Caco-2 (cell line): ENCODE measurements around the gene PLA2G12A. TPM values are rescaled to one million over a fixed set of nuclear protein-coding genes. Genes with fewer than 3 reads are reported as not detected.

ENCODE experiments used
- BruUV-seq: library from RNA; stranded (reverse); fragments of 400-500 nt; replicated peaks from 2 replicates; lab custom pipeline; 2021; lab: Mats Ljungman, UMichigan
- CTCF ChIA-PET: fragments of 300-600 bp; sonication (Branson Sonifier 250); formaldehyde crosslinking; loops from one replicate; lab custom pipeline; 2022; ENCODE audit warnings: antibody characterized with exemption; lab: Charles Lee
- POLR2A ChIA-PET: fragments of 300-600 bp; sonication (Branson Sonifier 250); formaldehyde crosslinking; loops from one replicate; lab custom pipeline; 2022; ENCODE audit warnings: antibody characterized with exemption; lab: Charles Lee
- DNase-seq, 2 experiments: peaks; one replicate each; pipeline versions ENCODE4 v3.0.0 to v3.0.0-alpha.2; 2020 to 2022
- H3K27me3 ChIP-seq: replicated peaks from 2 replicates; pipeline ENCODE4 v1.6.0; 2011; ENCODE audit warnings: low read length; ENCODE audit not compliant: control insufficient read depth, insufficient read depth
- H3K36me3 ChIP-seq: 2 replicates; pipeline ENCODE4 v1.5.1; 2011; ENCODE audit warnings: low read length; ENCODE audit not compliant: control insufficient read depth, insufficient read depth
- H3K4me1 ChIP-seq: fragments of 250-450 bp; sonication (Bioruptor Pico); 2 replicates; pipeline ENCODE4 v1.5.1; 2020; ENCODE audit warnings: mild to moderate bottlenecking
- H3K4me3 ChIP-seq: 2 replicates; pipeline ENCODE4 v1.5.1; 2011; ENCODE audit warnings: low read depth, mild to moderate bottlenecking, control low read depth, low read length
- H3K9me3 ChIP-seq: fragments of 250-450 bp; sonication (Bioruptor Pico); 2 replicates; pipeline ENCODE4 v1.5.1; 2020; ENCODE audit warnings: mild to moderate bottlenecking, moderate library complexity
- H3K27ac Mint-ChIP-seq: one replicate; pipeline ENCODE4 v1.8.0; 2022; ENCODE audit warnings: mixed read lengths; ENCODE audit not compliant: unreplicated experiment
- H3K27me3 Mint-ChIP-seq: one replicate; pipeline ENCODE4 v1.8.0; 2022; ENCODE audit warnings: mixed read lengths; ENCODE audit not compliant: insufficient read depth, unreplicated experiment
- H3K36me3 Mint-ChIP-seq: one replicate; pipeline ENCODE4 v1.8.0; 2022; ENCODE audit warnings: mild to moderate bottlenecking, mixed read lengths; ENCODE audit not compliant: insufficient read depth, unreplicated experiment
- H3K4me1 Mint-ChIP-seq: one replicate; pipeline ENCODE4 v1.8.0; 2022; ENCODE audit warnings: low read depth, mixed read lengths; ENCODE audit not compliant: unreplicated experiment
- H3K4me3 Mint-ChIP-seq: one replicate; pipeline ENCODE4 v1.8.0; 2022; ENCODE audit warnings: mild to moderate bottlenecking, moderate library complexity, mixed read lengths; ENCODE audit not compliant: unreplicated experiment
- H3K9me3 Mint-ChIP-seq: one replicate; pipeline ENCODE4 v1.8.0; 2022; ENCODE audit warnings: mixed read lengths; ENCODE audit not compliant: unreplicated experiment
- CTCF ChIP-seq, 2 experiments: fragments of 200-600 bp in 1 of 2; IDR thresholded peaks; 1 replicate in 1 of 2; 2 replicates in 1 of 2; pipeline versions ENCODE4 v1.5.1 to v1.8.0; 2011 to 2022; ENCODE audit warnings: antibody characterized with exemption in 1 of 2, control low read depth in 1 of 2, inconsistent platforms in 1 of 2, low read depth in 1 of 2, low read length in 1 of 2, mild to moderate bottlenecking in 1 of 2, moderate library complexity in 1 of 2; ENCODE audit not compliant: insufficient read depth in 1 of 2, severe bottlenecking in 1 of 2, unreplicated experiment in 1 of 2
- intact Hi-C: fragments of 100-400 bp; cut with micrococcal nuclease; formaldehyde crosslinking; loops from one replicate; pipeline ENCODE4 v1.10.0; 2022; ENCODE audit not compliant: unreplicated experiment
- total RNA-seq: library from RNA; stranded (reverse); gene quantifications from 2 replicates; pipeline ENCODE4 v1.2.3, GENCODE V29; 2022

Gene PLA2G12A
- total RNA-seq, 1 experiment from 2014 or later = 34.1 TPM

- no peak for DNase-seq
- ChIA-PET CTCF (no interaction called here), POLR2A (no interaction called here)
- H3K4me1 ChIP-seq = no peaks in the 10 kb centered on the region
- intact Hi-C loops = no loop called here
- no peaks in the 10 kb centered on the region for H3K36me3 ChIP-seq
- Mint-ChIP-seq H3K4me1 (no peaks in the 10 kb centered on the region), H3K27me3 (no peaks in the 10 kb centered on the region), H3K36me3 (no peaks in the 10 kb centered on the region), H3K4me3 (no peak overlapping the region), H3K27ac (no peak overlapping the region), H3K9me3 (peaks cover 1% of the 10 kb centered on the region)
- no peak overlapping the region for H3K4me3 ChIP-seq
- TF ChIP-seq CTCF (IDR thresholded peaks at IDR 0.05; ENCODE audit: insufficient read depth in 1 of 2, low read depth in 1 of 2, low read length in 1 of 2, severe bottlenecking in 1 of 2, unreplicated experiment in 1 of 2) = no peak
- BruUV-seq = no TSS peak
- no peaks in the 10 kb centered on the region for H3K27me3 ChIP-seq
- H3K9me3 ChIP-seq = no peaks in the 10 kb centered on the region
Measured at GRCh38 chr4:109676886-109677285, 53.0 kb downstream of the PLA2G12A start.

- Mint-ChIP-seq H3K4me1 (no peaks in the 10 kb centered on the region), H3K9me3 (peaks cover 11% of the 10 kb centered on the region), H3K27me3 (peaks cover 4% of the 10 kb centered on the region), H3K27ac (no peak overlapping the region), H3K4me3 (no peak overlapping the region), H3K36me3 (no peaks in the 10 kb centered on the region)
- BruUV-seq = no TSS peak
- H3K4me1 ChIP-seq = no peaks in the 10 kb centered on the region
- no peak overlapping the region for H3K4me3 ChIP-seq
- CTCF ChIA-PET = no interaction called here
- DNase-seq = no peak
- H3K27me3 ChIP-seq = no peaks in the 10 kb centered on the region
- POLR2A ChIA-PET = no interaction called here
- intact Hi-C loops = no loop called here
- H3K9me3 ChIP-seq = no peaks in the 10 kb centered on the region
- no peak for TF ChIP-seq CTCF (IDR thresholded peaks at IDR 0.05; ENCODE audit: insufficient read depth in 1 of 2, low read depth in 1 of 2, low read length in 1 of 2, severe bottlenecking in 1 of 2, unreplicated experiment in 1 of 2)
- H3K36me3 ChIP-seq = no peaks in the 10 kb centered on the region
Measured at GRCh38 chr4:109675843-109676242, 54.0 kb downstream of the PLA2G12A start.

- peaks cover 11% of the 10 kb centered on the region for H3K9me3 Mint-ChIP-seq
- no peak overlapping the region for H3K4me3 Mint-ChIP-seq
- Histone ChIP-seq H3K4me1 (no peaks in the 10 kb centered on the region), H3K36me3 (no peaks in the 10 kb centered on the region), H3K27me3 (no peaks in the 10 kb centered on the region), H3K4me3 (no peak overlapping the region), H3K9me3 (no peaks in the 10 kb centered on the region)
- no peaks in the 10 kb centered on the region for H3K4me1 Mint-ChIP-seq
- TF ChIP-seq CTCF (IDR thresholded peaks at IDR 0.05; ENCODE audit: insufficient read depth in 1 of 2, low read depth in 1 of 2, low read length in 1 of 2, severe bottlenecking in 1 of 2, unreplicated experiment in 1 of 2) = no peak
- POLR2A ChIA-PET = no interaction called here
- no peak overlapping the region for H3K27ac Mint-ChIP-seq
- peaks cover 4% of the 10 kb centered on the region for H3K27me3 Mint-ChIP-seq
- no peak for DNase-seq
- no peaks in the 10 kb centered on the region for H3K36me3 Mint-ChIP-seq
- intact Hi-C loops = no loop called here
- BruUV-seq = no TSS peak
- CTCF ChIA-PET = no interaction called here
Measured at GRCh38 chr4:109675181-109675580, 54.7 kb downstream of the PLA2G12A start.
